CD4-positive, CD25-positive, alpha-beta regulatory T cell (primary cell): ENCODE measurements around the gene CELF5. TPM values are rescaled to one million over a fixed set of nuclear protein-coding genes. Genes with fewer than 3 reads are reported as not detected.
A peak's percentile ranks its signal among the peaks of the same experiment; 100 is the strongest.

Experiments used
- ATAC-seq, 2 donors: fragments of 150-1000 bp; cut with Tn5 transposase; one replicate each; pipeline ENCODE4 v1.10.0; 2021; ENCODE audit warnings: low read depth in 2 of 2, moderate number of reproducible peaks in 2 of 2, moderate library complexity in 1 of 2
- DNase-seq, 3 donors: peaks; one replicate each; pipeline versions ENCODE4 v3.0.0 to v3.0.0-alpha.2; 2012 to 2022; ENCODE audit warnings: mixed read lengths in 1 of 3
- H3K27ac ChIP-seq: one replicate; pipeline ENCODE4 v1.7.0; 2013; ENCODE audit warnings: mild to moderate bottlenecking, low read length; ENCODE audit not compliant: insufficient read depth, poor library complexity, severe bottlenecking
- H3K27me3 ChIP-seq: one replicate; pipeline ENCODE4 v1.7.0; 2013; ENCODE audit warnings: low read length; ENCODE audit not compliant: control insufficient read depth, insufficient read depth
- H3K36me3 ChIP-seq: one replicate; pipeline ENCODE4 v1.7.0; 2013; ENCODE audit warnings: mild to moderate bottlenecking, low read length, moderate library complexity; ENCODE audit not compliant: control insufficient read depth, insufficient read depth
- H3K4me1 ChIP-seq: 2 replicates; pipeline ENCODE4 v1.7.0; 2013; ENCODE audit warnings: mild to moderate bottlenecking, low read length; ENCODE audit not compliant: insufficient read depth, control insufficient read depth, poor library complexity, severe bottlenecking
- H3K4me3 ChIP-seq: one replicate; pipeline ENCODE4 v1.7.0; 2013; ENCODE audit warnings: low read depth, mild to moderate bottlenecking, low read length, moderate library complexity
- H3K9me3 ChIP-seq, 2 experiments: 1 replicate in 1 of 2; 2 replicates in 1 of 2; pipeline ENCODE4 v1.7.0; 2013; ENCODE audit warnings: low read length in 2 of 2, mild to moderate bottlenecking in 1 of 2, moderate library complexity in 1 of 2; ENCODE audit not compliant: control insufficient read depth in 2 of 2
- H3K27ac Mint-ChIP-seq, 3 donors: one replicate each; pipeline ENCODE4 v1.8.0; 2020 to 2022; ENCODE audit warnings: mild to moderate bottlenecking in 3 of 3, mixed read lengths in 3 of 3, moderate library complexity in 2 of 3
- H3K27me3 Mint-ChIP-seq: one replicate; pipeline ENCODE4 v1.8.0; 2022; ENCODE audit warnings: mild to moderate bottlenecking, mixed read lengths
- H3K36me3 Mint-ChIP-seq: one replicate; pipeline ENCODE4 v1.8.0; 2020; ENCODE audit warnings: mixed read lengths
- H3K4me1 Mint-ChIP-seq, 4 donors: one replicate each; pipeline ENCODE4 v1.8.0; 2020 to 2022; ENCODE audit warnings: mixed read lengths in 4 of 4, mild to moderate bottlenecking in 1 of 4
- H3K4me3 Mint-ChIP-seq, 4 donors: one replicate each; pipeline ENCODE4 v1.8.0; 2020 to 2022; ENCODE audit warnings: mild to moderate bottlenecking in 4 of 4, mixed read lengths in 4 of 4, moderate library complexity in 3 of 4
- H3K9me3 Mint-ChIP-seq, 7 donors: one replicate each; pipeline ENCODE4 v1.8.0; 2020 to 2022; ENCODE audit warnings: mixed read lengths in 7 of 7, mild to moderate bottlenecking in 3 of 7, moderate library complexity in 2 of 7
- polyA plus RNA-seq, 4 donors: library from polyadenylated mRNA; unstranded; fragments of 300-500 nt; fragmentation: Illumina TruSeq; gene quantifications; one replicate each; pipeline ENCODE4 v1.2.3, GENCODE V29; 2021
- total RNA-seq: library from RNA; stranded (reverse); gene quantifications from one replicate; pipeline ENCODE4 v1.2.3, GENCODE V29; 2022

The CELF5 gene
- total and polyA plus RNA-seq, 5 donors from 2014 or later = 0.17 TPM; not detected in 4

GRCh38 chr19:3193256-3194105 lies 31.0 kb upstream of the CELF5 start:
- H3K27me3 ChIP-seq = no peaks in the 10 kb centered on the region
- H3K4me3 ChIP-seq = no peak overlapping the region
- H3K9me3 ChIP-seq = no peaks in the 10 kb centered on the region
- Mint-ChIP-seq H3K4me1 (peaks cover 0 to 15% (median 5%) of the 10 kb centered on the region in 4 donors), H3K27me3 (no peaks in the 10 kb centered on the region), H3K27ac (peak overlapping the region in 1 of 3 donors; percentile 79), H3K4me3 (peak overlapping the region in 1 of 4 donors; percentile 22), H3K36me3 (peaks cover 13% of the 10 kb centered on the region), H3K9me3 (peaks cover 0 to 2% (median 0%) of the 10 kb centered on the region in 7 donors)
- H3K27ac ChIP-seq = no peak overlapping the region
- peaks cover 3% of the 10 kb centered on the region for H3K36me3 ChIP-seq
- peaks cover 13% of the 10 kb centered on the region for H3K4me1 ChIP-seq
- DNase-seq (no peak), ATAC-seq (peak in 1 of 2 donors; percentile 16)

- Histone ChIP-seq H3K27ac (no peak overlapping the region), H3K4me1 (peaks cover 4% of the 10 kb centered on the region), H3K36me3 (peaks cover 3% of the 10 kb centered on the region), H3K27me3 (no peaks in the 10 kb centered on the region), H3K4me3 (no peak overlapping the region), H3K9me3 (no peaks in the 10 kb centered on the region)
- Mint-ChIP-seq H3K27ac (peak overlapping the region in 1 of 3 donors; percentile 20), H3K4me1 (peaks cover 0 to 6% (median under 1%) of the 10 kb centered on the region in 4 donors), H3K4me3 (peak overlapping the region in 2 of 4 donors; percentile 10 to 58), H3K9me3 (peaks cover 0 to 2% (median 0%) of the 10 kb centered on the region in 7 donors), H3K36me3 (peaks cover 13% of the 10 kb centered on the region), H3K27me3 (no peaks in the 10 kb centered on the region)
- no peak for DNase-seq
- ATAC-seq = no peak
Observed at GRCh38 chr19:3194106-3195087, 30.1 kb upstream of the CELF5 start.

- no peak overlapping the region for H3K4me3 Mint-ChIP-seq
- H3K36me3 ChIP-seq = peaks cover 3% of the 10 kb centered on the region
- H3K27ac Mint-ChIP-seq = no peak overlapping the region
- H3K27me3 ChIP-seq = no peaks in the 10 kb centered on the region
- no peak overlapping the region for H3K4me3 ChIP-seq
- H3K27ac ChIP-seq = no peak overlapping the region
- H3K4me1 ChIP-seq = no peaks in the 10 kb centered on the region
- no peaks in the 10 kb centered on the region for H3K4me1 Mint-ChIP-seq
- peaks cover 0 to 2% (median 0%) of the 10 kb centered on the region in 7 donors for H3K9me3 Mint-ChIP-seq
- no peak for ATAC-seq
- no peak for DNase-seq
- no peaks in the 10 kb centered on the region for H3K27me3 Mint-ChIP-seq
- H3K36me3 Mint-ChIP-seq = peaks cover 13% of the 10 kb centered on the region
- H3K9me3 ChIP-seq = no peaks in the 10 kb centered on the region
Observed at GRCh38 chr19:3196064-3196932, 28.2 kb upstream of the CELF5 start.

- H3K27ac Mint-ChIP-seq = no peak overlapping the region
- H3K9me3 Mint-ChIP-seq = peaks cover 0 to 2% (median 0%) of the 10 kb centered on the region in 7 donors
- DNase-seq (no peak), ATAC-seq (no peak)
- Histone ChIP-seq H3K27me3 (no peaks in the 10 kb centered on the region), H3K4me3 (no peak overlapping the region), H3K4me1 (no peaks in the 10 kb centered on the region), H3K27ac (no peak overlapping the region), H3K36me3 (peaks cover 3% of the 10 kb centered on the region), H3K9me3 (no peaks in the 10 kb centered on the region)
- no peaks in the 10 kb centered on the region for H3K4me1 Mint-ChIP-seq
- no peak overlapping the region for H3K4me3 Mint-ChIP-seq
- peaks cover 13% of the 10 kb centered on the region for H3K36me3 Mint-ChIP-seq
- no peaks in the 10 kb centered on the region for H3K27me3 Mint-ChIP-seq
Observed at GRCh38 chr19:3196933-3197205, 27.6 kb upstream of the CELF5 start.

- peaks cover 0 to 2% (median 0%) of the 10 kb centered on the region in 7 donors for H3K9me3 Mint-ChIP-seq
- peaks cover 7% of the 10 kb centered on the region for H3K36me3 Mint-ChIP-seq
- DNase-seq (no peak), ATAC-seq (no peak)
- Histone ChIP-seq H3K4me1 (no peaks in the 10 kb centered on the region), H3K9me3 (no peaks in the 10 kb centered on the region), H3K36me3 (peaks cover 3% of the 10 kb centered on the region), H3K27ac (no peak overlapping the region), H3K27me3 (no peaks in the 10 kb centered on the region), H3K4me3 (no peak overlapping the region)
- H3K27ac Mint-ChIP-seq = no peak overlapping the region
- no peaks in the 10 kb centered on the region for H3K4me1 Mint-ChIP-seq
- no peak overlapping the region for H3K4me3 Mint-ChIP-seq
- H3K27me3 Mint-ChIP-seq = no peaks in the 10 kb centered on the region
Observed at GRCh38 chr19:3198901-3199700, 25.4 kb upstream of the CELF5 start.

GRCh38 chr19:3201072-3201700 lies 23.3 kb upstream of the CELF5 start:
- Histone ChIP-seq H3K4me3 (no peak overlapping the region), H3K36me3 (peaks cover 10% of the 10 kb centered on the region), H3K27ac (no peak overlapping the region), H3K4me1 (no peaks in the 10 kb centered on the region), H3K27me3 (no peaks in the 10 kb centered on the region), H3K9me3 (no peaks in the 10 kb centered on the region)
- H3K4me3 Mint-ChIP-seq = no peak overlapping the region
- H3K36me3 Mint-ChIP-seq = no peaks in the 10 kb centered on the region
- no peaks in the 10 kb centered on the region for H3K27me3 Mint-ChIP-seq
- ATAC-seq (no peak), DNase-seq (no peak)
- H3K9me3 Mint-ChIP-seq = peaks cover 0 to 2% (median 0%) of the 10 kb centered on the region in 7 donors
- no peak overlapping the region for H3K27ac Mint-ChIP-seq
- H3K4me1 Mint-ChIP-seq = no peaks in the 10 kb centered on the region
